H9 (cell line): ENCODE results near the gene TCF4. TPM values are rescaled to one million over a fixed set of nuclear protein-coding genes. Genes with fewer than 3 reads are reported as not detected.

Experiments
- DNase-seq: peaks from one replicate; pipeline ENCODE4 v3.0.0-alpha.2; 2017
- H2AFZ ChIP-seq: one replicate; pipeline ENCODE4 v1.6.1; 2013; ENCODE audit warnings: mild to moderate bottlenecking, low read length, control low read depth, moderate library complexity
- H2AK5ac ChIP-seq: 2 replicates; pipeline ENCODE4 v1.6.1; 2013; ENCODE audit warnings: low read length, control low read depth, mixed read lengths; ENCODE audit not compliant: insufficient read length
- H2BK120ac ChIP-seq: one replicate; pipeline ENCODE4 v1.6.1; 2013; ENCODE audit warnings: low read depth, mild to moderate bottlenecking, low read length, control low read depth, inconsistent platforms; ENCODE audit not compliant: poor library complexity, severe bottlenecking
- H2BK12ac ChIP-seq: 2 replicates; pipeline ENCODE4 v1.6.1; 2013; ENCODE audit warnings: low read length, control low read depth, mixed read lengths, low read depth; ENCODE audit not compliant: insufficient read length
- H2BK15ac ChIP-seq: 2 replicates; pipeline ENCODE4 v1.6.1; 2013; ENCODE audit warnings: low read depth, low read length, control low read depth
- H2BK20ac ChIP-seq: one replicate; pipeline ENCODE4 v1.6.1; 2013; ENCODE audit warnings: low read depth, mild to moderate bottlenecking, low read length, control low read depth, inconsistent platforms; ENCODE audit not compliant: poor library complexity, severe bottlenecking
- H2BK5ac ChIP-seq: 2 replicates; pipeline ENCODE4 v1.6.1; 2013; ENCODE audit warnings: low read length, control low read depth, mixed read lengths; ENCODE audit not compliant: insufficient read length
- H3K14ac ChIP-seq: 2 replicates; pipeline ENCODE4 v1.6.1; 2013; ENCODE audit warnings: low read length, control low read depth; ENCODE audit not compliant: insufficient read depth
- H3K18ac ChIP-seq: 2 replicates; pipeline ENCODE4 v1.6.1; 2013; ENCODE audit warnings: low read depth, mild to moderate bottlenecking, mixed read lengths, low read length, control low read depth; ENCODE audit not compliant: insufficient read length
- H3K23ac ChIP-seq: 2 replicates; pipeline ENCODE4 v1.6.1; 2013; ENCODE audit warnings: low read length, control low read depth, mixed read lengths, low read depth; ENCODE audit not compliant: insufficient read length
- H3K23me2 ChIP-seq: 2 replicates; pipeline ENCODE4 v1.6.1; 2013; ENCODE audit warnings: low read depth, mild to moderate bottlenecking, mixed read lengths, low read length, control low read depth; ENCODE audit not compliant: insufficient read length, poor library complexity, severe bottlenecking
- H3K27ac ChIP-seq: 2 replicates; pipeline ENCODE4 v1.5.1; 2013; ENCODE audit warnings: low read length, control low read depth, mixed read lengths, low read depth; ENCODE audit not compliant: insufficient read length
- H3K27me3 ChIP-seq: 2 replicates; pipeline ENCODE4 v1.6.1; 2013; ENCODE audit warnings: low read length, control low read depth, inconsistent platforms; ENCODE audit not compliant: insufficient read depth
- H3K4ac ChIP-seq: 2 replicates; pipeline ENCODE4 v1.6.1; 2013; ENCODE audit warnings: low read depth, mild to moderate bottlenecking, control low read depth, inconsistent platforms, low read length, moderate library complexity
- H3K4me1 ChIP-seq: 2 replicates; pipeline ENCODE4 v1.6.1; 2013; ENCODE audit warnings: low read length, control low read depth, inconsistent platforms; ENCODE audit not compliant: insufficient read depth
- H3K4me2 ChIP-seq: 2 replicates; pipeline ENCODE4 v1.6.1; 2013; ENCODE audit warnings: low read length, control low read depth, mixed read lengths; ENCODE audit not compliant: insufficient read length, insufficient read depth
- H3K56ac ChIP-seq: 2 replicates; pipeline ENCODE4 v1.6.1; 2013; ENCODE audit warnings: low read depth, mild to moderate bottlenecking, mixed read lengths, low read length, control low read depth; ENCODE audit not compliant: insufficient read length
- H3K79me1 ChIP-seq: 2 replicates; pipeline ENCODE4 v1.6.1; 2013; ENCODE audit warnings: low read depth, mild to moderate bottlenecking, moderate library complexity, low read length, control low read depth, inconsistent platforms; ENCODE audit not compliant: insufficient read depth, poor library complexity, severe bottlenecking
- H3K79me2 ChIP-seq: 2 replicates; pipeline ENCODE4 v1.6.1; 2013; ENCODE audit warnings: low read length, control low read depth, inconsistent platforms; ENCODE audit not compliant: insufficient read depth
- H3K9ac ChIP-seq: 2 replicates; pipeline ENCODE4 v1.6.1; 2013; ENCODE audit warnings: low read length, control low read depth, mixed read lengths; ENCODE audit not compliant: insufficient read length; ENCODE audit errors: extremely low read depth
- H3K9me3 ChIP-seq: one replicate; pipeline ENCODE4 v1.6.1; 2013; ENCODE audit warnings: low read depth, low read length, inconsistent platforms; ENCODE audit not compliant: control insufficient read depth
- H3T11ph ChIP-seq: one replicate; pipeline ENCODE4 v1.6.1; 2013; ENCODE audit warnings: mild to moderate bottlenecking, low read length, control low read depth, inconsistent platforms
- H4K20me1 ChIP-seq: one replicate; pipeline ENCODE4 v1.6.1; 2013; ENCODE audit not compliant: control insufficient read depth, insufficient read length, insufficient read depth
- H4K5ac ChIP-seq: 2 replicates; pipeline ENCODE4 v1.6.1; 2013; ENCODE audit warnings: low read depth, mild to moderate bottlenecking, mixed read lengths, low read length, control low read depth; ENCODE audit not compliant: insufficient read length
- H4K8ac ChIP-seq: replicated peaks from 2 replicates; pipeline ENCODE4 v1.6.1; 2013; ENCODE audit warnings: low read length, control low read depth, mixed read lengths, low read depth; ENCODE audit not compliant: insufficient read length
- H4K91ac ChIP-seq: 2 replicates; pipeline ENCODE4 v1.6.1; 2013; ENCODE audit warnings: low read depth, mild to moderate bottlenecking, moderate library complexity, mixed read lengths, low read length, control low read depth; ENCODE audit not compliant: insufficient read length
- H3K27ac Mint-ChIP-seq, 3 experiments: 2 replicates in 2 of 3; 3 replicates in 1 of 3; pipeline ENCODE4 v1.8.0; 2020 to 2021; ENCODE audit warnings: mixed read lengths in 3 of 3, mild to moderate bottlenecking in 1 of 3, moderate library complexity in 1 of 3
- H3K27me3 Mint-ChIP-seq: 2 replicates; pipeline ENCODE4 v1.8.0; 2021; ENCODE audit warnings: low read depth, mild to moderate bottlenecking, moderate library complexity, mixed read lengths
- H3K36me3 Mint-ChIP-seq, 3 experiments: 2 replicates in 2 of 3; 3 replicates in 1 of 3; pipeline ENCODE4 v1.8.0; 2020 to 2021; ENCODE audit warnings: low read depth in 3 of 3, mixed read lengths in 3 of 3; ENCODE audit not compliant: insufficient read depth in 1 of 3
- H3K4me1 Mint-ChIP-seq, 2 experiments: 2 replicates each; pipeline ENCODE4 v1.8.0; 2020; ENCODE audit warnings: mixed read lengths in 2 of 2
- H3K4me3 Mint-ChIP-seq, 2 experiments: 2 replicates in 1 of 2; 3 replicates in 1 of 2; pipeline ENCODE4 v1.8.0; 2020 to 2021; ENCODE audit warnings: mild to moderate bottlenecking in 2 of 2, mixed read lengths in 2 of 2, moderate library complexity in 1 of 2
- H3K9me3 Mint-ChIP-seq, 2 experiments: 2 replicates in 1 of 2; 3 replicates in 1 of 2; pipeline ENCODE4 v1.8.0; 2020; ENCODE audit warnings: mild to moderate bottlenecking in 2 of 2, mixed read lengths in 2 of 2, moderate library complexity in 1 of 2
- WGBS: extraction: QIAGEN DNeasy Blood & Tissue Kit; methylation state at CpG from one replicate; pipeline ENCODE4 v1.1.7; 2013; ENCODE audit warnings: missing lambda C conversion rate, low lambda C conversion rate, mixed read lengths; ENCODE audit not compliant: insufficient read length; ENCODE audit errors: extremely low coverage; 5-methylcytosine and 5-hydroxymethylcytosine counted together
- total RNA-seq: library from RNA; stranded (reverse); gene quantifications from 2 replicates; pipeline ENCODE4 v1.2.1, GENCODE V29; 2021
- TF ChIP-seq, protein P1 (sequence below): fragments of 200-600 bp; sonication (generic); conservative IDR thresholded peaks from 3 replicates; pipeline ENCODE4 v1.8.0; 2021; ENCODE audit warnings: antibody characterized with exemption, mild to moderate bottlenecking

TCF4 gene
- total RNA-seq, 1 experiment from 2014 or later = 99.4 TPM

DNA sequence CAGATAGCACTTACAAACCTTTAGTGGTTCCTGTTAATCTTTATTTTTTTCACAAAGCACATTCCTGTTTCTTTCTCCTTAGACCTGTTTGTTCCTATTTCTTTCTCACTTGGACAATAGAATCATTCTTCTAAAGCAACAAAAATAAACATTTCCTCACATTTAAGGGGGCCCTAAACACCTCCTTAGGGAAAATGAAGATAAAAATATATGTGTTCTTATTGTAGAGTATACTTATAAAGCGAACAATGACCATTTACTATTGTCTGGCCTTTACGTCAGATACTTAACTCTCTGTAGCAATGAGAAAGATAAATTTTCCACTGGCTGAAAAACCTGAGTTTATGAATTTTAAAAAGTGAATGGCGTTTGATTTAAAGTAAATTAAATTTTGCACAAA, 234.6 kb downstream of the TCF4 start:
- H2BK20ac ChIP-seq = no peak overlapping the region
- no peaks in the 10 kb centered on the region for H3K23me2 ChIP-seq
- Mint-ChIP-seq H3K27ac (peak overlapping the region in 1 of 3 experiments; percentile 66; a peak in 1 of 7 replicates), H3K9me3 (no peaks in the 10 kb centered on the region), H3K4me1 (peaks cover 67 to 77% of the 10 kb centered on the region in 2 experiments), H3K4me3 (no peak overlapping the region), H3K27me3 (no peaks in the 10 kb centered on the region), H3K36me3 (no peaks in the 10 kb centered on the region)
- no peak overlapping the region for H2BK5ac ChIP-seq
- H3K56ac ChIP-seq = no peak overlapping the region
- H3K4ac ChIP-seq = no peak overlapping the region
- H4K8ac ChIP-seq = no peak overlapping the region
- H3K4me1 ChIP-seq = peaks cover 6% of the 10 kb centered on the region
- peaks cover 3% of the 10 kb centered on the region for H3K79me1 ChIP-seq
- no peaks in the 10 kb centered on the region for H4K20me1 ChIP-seq
- H3T11ph ChIP-seq = no peak overlapping the region
- H3K14ac ChIP-seq = no peak overlapping the region
- H3K27me3 ChIP-seq = no peaks in the 10 kb centered on the region; the same call in 1 of the 2 replicates
- no peak overlapping the region for H2BK120ac ChIP-seq
- no peak overlapping the region for H3K9ac ChIP-seq
- no peak overlapping the region for H3K27ac ChIP-seq
- 0 out of 2 replicates have a peak, but pooled peaks cover 2% of the 10 kb centered on the region for H3K79me2 ChIP-seq
- no peak overlapping the region for H3K18ac ChIP-seq
- H3K23ac ChIP-seq = no peak overlapping the region
- no peak overlapping the region for H4K5ac ChIP-seq
- no peak overlapping the region for H2AFZ ChIP-seq
- 89% methylated on average over 1 of the region's 3 CpGs for WGBS
- no peak overlapping the region for H3K4me2 ChIP-seq
- no peak overlapping the region for H2AK5ac ChIP-seq
- H3K9me3 ChIP-seq = no peaks in the 10 kb centered on the region
- H2BK12ac ChIP-seq = no peak overlapping the region
- H4K91ac ChIP-seq = no peak overlapping the region
- DNase-seq = no peak
- TF ChIP-seq, protein P1, sequence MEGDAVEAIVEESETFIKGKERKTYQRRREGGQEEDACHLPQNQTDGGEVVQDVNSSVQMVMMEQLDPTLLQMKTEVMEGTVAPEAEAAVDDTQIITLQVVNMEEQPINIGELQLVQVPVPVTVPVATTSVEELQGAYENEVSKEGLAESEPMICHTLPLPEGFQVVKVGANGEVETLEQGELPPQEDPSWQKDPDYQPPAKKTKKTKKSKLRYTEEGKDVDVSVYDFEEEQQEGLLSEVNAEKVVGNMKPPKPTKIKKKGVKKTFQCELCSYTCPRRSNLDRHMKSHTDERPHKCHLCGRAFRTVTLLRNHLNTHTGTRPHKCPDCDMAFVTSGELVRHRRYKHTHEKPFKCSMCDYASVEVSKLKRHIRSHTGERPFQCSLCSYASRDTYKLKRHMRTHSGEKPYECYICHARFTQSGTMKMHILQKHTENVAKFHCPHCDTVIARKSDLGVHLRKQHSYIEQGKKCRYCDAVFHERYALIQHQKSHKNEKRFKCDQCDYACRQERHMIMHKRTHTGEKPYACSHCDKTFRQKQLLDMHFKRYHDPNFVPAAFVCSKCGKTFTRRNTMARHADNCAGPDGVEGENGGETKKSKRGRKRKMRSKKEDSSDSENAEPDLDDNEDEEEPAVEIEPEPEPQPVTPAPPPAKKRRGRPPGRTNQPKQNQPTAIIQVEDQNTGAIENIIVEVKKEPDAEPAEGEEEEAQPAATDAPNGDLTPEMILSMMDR = no peak
- H2BK15ac ChIP-seq = no peak overlapping the region
